ENCODE results near the gene CCNT1.

- TF ChIP-seq ZNF207 (IDR thresholded peaks at IDR 0.05; ENCODE audit: borderline replicate concordance) (no peak), ATF2 (IDR thresholded peaks at IDR 0.05; ENCODE audit: low read length) (no peak)
These were observed 27.7 kb downstream of the CCNT1 start for GRCh38 chr12:48688836-48689235.
